Glutamatergic neuron (in vitro differentiated cells): ENCODE data around the gene ZFYVE21. TPM values are rescaled to one million over a fixed set of nuclear protein-coding genes. Genes with fewer than 3 reads are reported as not detected.
A peak's percentile ranks its signal among the peaks of the same experiment; 100 is the strongest.

Experiments
- DNase-seq: peaks from one replicate; pipeline ENCODE4 v3.0.0; 2022
- H3K27ac Mint-ChIP-seq: one replicate; pipeline ENCODE4 v1.8.0; 2020; ENCODE audit warnings: mild to moderate bottlenecking, mixed read lengths, inconsistent platforms; ENCODE audit not compliant: unreplicated experiment
- H3K27me3 Mint-ChIP-seq: one replicate; pipeline ENCODE4 v1.8.0; 2020; ENCODE audit warnings: mild to moderate bottlenecking, moderate library complexity, mixed read lengths, inconsistent platforms; ENCODE audit not compliant: unreplicated experiment
- H3K36me3 Mint-ChIP-seq: one replicate; pipeline ENCODE4 v1.8.0; 2020; ENCODE audit warnings: mild to moderate bottlenecking, mixed read lengths, inconsistent platforms; ENCODE audit not compliant: unreplicated experiment
- H3K4me1 Mint-ChIP-seq: one replicate; pipeline ENCODE4 v1.8.0; 2020; ENCODE audit warnings: mild to moderate bottlenecking, low read depth, mixed read lengths, inconsistent platforms; ENCODE audit not compliant: unreplicated experiment
- H3K4me3 Mint-ChIP-seq: one replicate; pipeline ENCODE4 v1.8.0; 2020; ENCODE audit warnings: mild to moderate bottlenecking, mixed read lengths, inconsistent platforms; ENCODE audit not compliant: unreplicated experiment
- H3K9me3 Mint-ChIP-seq: one replicate; pipeline ENCODE4 v1.8.0; 2020; ENCODE audit warnings: mild to moderate bottlenecking, moderate library complexity, mixed read lengths, inconsistent platforms; ENCODE audit not compliant: unreplicated experiment
- CTCF ChIP-seq: fragments of 200-600 bp; sonication (generic); IDR thresholded peaks from one replicate; pipeline ENCODE4 v1.5.0; 2021; ENCODE audit not compliant: partially characterized antibody, unreplicated experiment
- total RNA-seq: library from RNA; stranded (reverse); fragmentation: NEBNext Ultra II Directional; extraction: Animal tissue kit (Norgen Biotek cat#: 25700); gene quantifications from one replicate; pipeline ENCODE4 v1.2.1, GENCODE V29; 2021; ENCODE audit not compliant: unreplicated experiment

ZFYVE21 gene
- total RNA-seq, 1 donor from 2014 or later: 49.1 TPM

GRCh38 chr14:103680491-103681231 lies 34.9 kb upstream of the ZFYVE21 start:
- no peaks in the 10 kb centered on the region for H3K36me3 Mint-ChIP-seq
- TF ChIP-seq CTCF: no peak
- peaks cover 7% of the 10 kb centered on the region for H3K9me3 Mint-ChIP-seq
- DNase-seq: no peak
- peaks cover 21% of the 10 kb centered on the region for H3K4me1 Mint-ChIP-seq
- H3K4me3 Mint-ChIP-seq: no peak overlapping the region
- H3K27me3 Mint-ChIP-seq: peaks cover 10% of the 10 kb centered on the region
- H3K27ac Mint-ChIP-seq: peak overlapping the region; percentile 53

GRCh38 chr14:103683139-103683538 lies 32.5 kb upstream of the ZFYVE21 start:
- peaks cover 5% of the 10 kb centered on the region for H3K27me3 Mint-ChIP-seq
- peaks cover 9% of the 10 kb centered on the region for H3K9me3 Mint-ChIP-seq
- TF ChIP-seq CTCF: no peak
- no peaks in the 10 kb centered on the region for H3K36me3 Mint-ChIP-seq
- peaks cover 25% of the 10 kb centered on the region for H3K4me1 Mint-ChIP-seq
- DNase-seq: no peak
- H3K27ac Mint-ChIP-seq: peak overlapping the region; percentile 75
- no peak overlapping the region for H3K4me3 Mint-ChIP-seq

- Mint-ChIP-seq H3K4me3 (no peak overlapping the region), H3K4me1 (peaks cover 31% of the 10 kb centered on the region), H3K9me3 (peaks cover 7% of the 10 kb centered on the region), H3K36me3 (no peaks in the 10 kb centered on the region), H3K27me3 (peaks cover 6% of the 10 kb centered on the region), H3K27ac (peak overlapping the region; percentile 62)
- no peak for DNase-seq
- no peak for TF ChIP-seq CTCF
Measured at GRCh38 chr14:103684471-103684870, 31.1 kb upstream of the ZFYVE21 start.

- Mint-ChIP-seq H3K4me3 (no peak overlapping the region), H3K27ac (peak overlapping the region; percentile 62), H3K9me3 (peaks cover 9% of the 10 kb centered on the region), H3K27me3 (peaks cover 9% of the 10 kb centered on the region), H3K36me3 (no peaks in the 10 kb centered on the region), H3K4me1 (peaks cover 29% of the 10 kb centered on the region)
- no peak for DNase-seq
- TF ChIP-seq CTCF: no peak
Measured at GRCh38 chr14:103684871-103685270, 30.7 kb upstream of the ZFYVE21 start.
